GM12801 (cell line): Measurements from ENCODE around the gene C10orf71.

Source experiments
- CTCF ChIP-seq: IDR thresholded peaks from one replicate; pipeline ENCODE4 v1.5.1; 2011; ENCODE audit warnings: control low read depth; ENCODE audit not compliant: insufficient read length; ENCODE audit errors: extremely low read depth

The C10orf71 gene

GRCh38 chr10:49329146-49329505 lies 30.2 kb downstream of the C10orf71 start:
- TF ChIP-seq CTCF: no peak

GRCh38 chr10:49330127-49330665 lies 31.2 kb downstream of the C10orf71 start:
- no peak for TF ChIP-seq CTCF

DNA sequence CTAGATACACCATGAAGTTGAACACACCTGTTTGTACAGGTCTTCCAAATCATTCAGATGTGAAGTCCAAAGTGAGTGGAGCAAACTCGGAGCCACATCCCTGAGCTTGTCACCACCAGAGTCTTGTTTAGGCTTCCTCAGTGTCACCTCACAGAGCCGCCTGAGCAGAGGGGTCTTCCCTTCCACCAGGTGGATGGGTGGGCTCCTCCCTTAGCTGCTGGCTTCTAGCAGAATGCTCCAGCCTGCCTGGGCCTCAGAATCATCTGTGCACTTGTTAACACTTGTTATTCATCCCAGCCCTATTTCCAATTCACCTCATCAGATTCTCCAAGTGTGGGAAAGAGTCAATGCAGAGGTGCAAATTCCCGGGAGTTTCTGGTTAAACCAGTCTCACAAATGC lies 32.5 kb downstream of the C10orf71 start:
- no peak for TF ChIP-seq CTCF

DNA sequence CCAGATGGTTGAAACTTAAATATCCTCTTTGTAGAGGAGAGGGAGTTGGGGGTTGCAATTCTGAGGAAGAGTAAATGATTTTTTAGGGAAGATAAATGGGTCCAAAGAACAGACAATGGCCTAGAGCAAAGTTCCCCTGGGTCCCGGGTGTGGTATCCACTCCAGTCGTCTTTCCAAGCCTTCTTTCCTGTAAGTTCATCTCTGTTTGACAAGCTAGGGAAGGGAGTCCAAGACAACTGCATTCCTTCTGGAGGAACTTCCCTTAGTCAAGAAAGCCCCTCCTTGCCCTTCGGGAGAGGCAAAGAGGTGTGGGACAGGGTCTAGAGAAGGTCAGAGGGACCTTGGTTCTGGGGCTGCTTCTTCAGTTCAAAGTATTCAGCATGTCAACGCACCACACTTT lies 33.4 kb downstream of the C10orf71 start:
- no peak for TF ChIP-seq CTCF

- no peak for TF ChIP-seq CTCF
These were observed 33.8 kb downstream of the C10orf71 start for GRCh38 chr10:49332768-49333167.

DNA sequence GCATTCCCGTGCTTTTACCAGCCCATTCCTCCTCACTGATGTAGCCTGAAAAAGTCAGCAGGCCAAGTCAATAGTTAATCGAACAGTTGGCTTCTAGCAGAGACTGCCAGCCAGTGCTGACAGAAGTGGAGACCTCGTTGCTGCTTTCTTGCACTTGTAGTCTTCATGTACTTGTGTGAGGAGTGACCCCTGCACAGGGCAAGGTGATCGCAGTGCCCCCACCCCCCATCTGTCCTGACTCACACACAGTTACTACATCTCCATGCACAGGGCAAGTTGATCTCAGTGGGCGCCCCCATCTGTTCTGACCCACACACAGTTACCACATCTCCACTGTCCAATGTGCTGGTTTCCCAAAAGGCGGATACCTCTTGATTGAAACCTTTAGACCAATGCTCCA lies 34.2 kb downstream of the C10orf71 start:
- TF ChIP-seq CTCF: no peak

- TF ChIP-seq CTCF: no peak
These were observed 36.0 kb downstream of the C10orf71 start for GRCh38 chr10:49334964-49335363.
